ENCODE results near the gene ASB14.
A peak's percentile ranks its signal among the peaks of the same experiment; 100 is the strongest.

ASB14 gene

DNA sequence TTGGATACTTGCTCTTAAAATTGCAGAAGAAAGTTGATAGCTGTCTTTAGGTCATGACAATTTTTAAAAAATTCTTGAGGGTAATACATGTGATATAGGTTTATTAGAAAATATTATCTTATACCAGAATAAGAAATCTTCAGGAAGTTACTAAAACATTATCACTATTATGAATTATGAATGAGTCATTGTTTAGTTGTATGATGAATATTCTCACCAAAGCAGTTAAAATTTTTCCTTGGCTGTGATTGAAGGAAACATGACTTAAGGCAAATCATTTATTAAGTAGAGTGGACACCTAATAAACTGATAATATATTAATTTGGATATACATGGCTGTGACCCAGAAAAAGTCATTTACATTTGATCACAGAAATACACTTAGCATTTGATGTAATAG, 34.8 kb downstream of the ASB14 start:
- DNase-seq, result no peak

DNA sequence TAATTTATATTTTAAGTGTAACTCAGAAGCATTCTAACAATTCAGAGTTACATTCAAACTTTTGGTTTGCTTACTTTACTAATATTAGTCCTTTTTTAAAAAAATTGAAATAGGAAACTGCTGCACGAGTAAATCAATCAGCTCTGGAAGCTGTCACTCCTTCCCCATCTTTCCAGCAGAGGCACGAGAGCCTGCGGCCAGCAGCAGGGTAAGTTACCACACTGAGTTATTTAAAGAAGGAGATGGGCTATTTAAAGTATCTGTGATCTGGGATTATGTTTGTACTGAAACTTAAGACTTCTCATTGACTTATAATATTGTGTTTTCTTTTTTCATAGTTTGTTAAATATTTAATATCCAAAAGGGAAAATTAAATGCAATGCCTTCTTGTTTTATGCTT, 35.6 kb downstream of the ASB14 start:
- DNase-seq, result no peak

DNA sequence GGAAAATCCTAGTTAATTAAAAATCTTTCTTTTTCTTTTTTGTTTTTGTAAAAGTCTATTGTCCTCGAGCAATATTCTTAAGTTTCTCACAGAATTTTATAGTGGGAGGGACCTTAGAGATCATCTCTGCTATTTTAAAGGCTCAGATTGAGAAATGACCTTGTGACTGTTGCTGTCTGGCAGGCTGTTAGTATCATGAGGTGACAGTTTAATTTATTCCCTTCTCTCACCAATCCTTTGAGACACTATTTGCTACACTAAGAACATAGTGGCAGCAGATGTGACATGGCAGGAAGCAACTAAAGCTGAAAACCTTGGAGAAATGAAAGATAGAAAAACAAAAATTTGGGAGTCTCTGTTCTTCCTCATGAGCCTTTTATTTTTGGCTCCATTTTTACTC, 40.1 kb downstream of the ASB14 start:
- no peak for DNase-seq

DNA sequence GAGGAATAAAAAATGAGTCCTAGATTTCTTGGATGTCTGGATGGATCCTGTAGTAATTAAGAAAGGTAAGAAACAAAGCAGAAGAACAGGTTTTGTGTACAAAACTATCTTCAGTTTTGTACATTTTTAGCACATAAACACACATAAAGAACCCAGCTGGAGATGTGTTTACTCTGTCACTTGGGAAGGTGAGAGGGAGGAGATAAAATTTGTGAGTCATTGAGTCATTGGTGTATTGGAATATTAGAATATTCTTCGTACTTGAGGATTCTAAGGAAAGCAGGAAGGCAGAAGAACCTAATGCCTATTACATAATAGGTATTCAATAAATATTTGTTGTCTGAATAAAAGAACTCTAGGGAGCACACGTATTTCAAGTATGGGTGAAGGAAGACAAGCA, 47.5 kb downstream of the ASB14 start:
- DNase-seq, result no peak

DNA sequence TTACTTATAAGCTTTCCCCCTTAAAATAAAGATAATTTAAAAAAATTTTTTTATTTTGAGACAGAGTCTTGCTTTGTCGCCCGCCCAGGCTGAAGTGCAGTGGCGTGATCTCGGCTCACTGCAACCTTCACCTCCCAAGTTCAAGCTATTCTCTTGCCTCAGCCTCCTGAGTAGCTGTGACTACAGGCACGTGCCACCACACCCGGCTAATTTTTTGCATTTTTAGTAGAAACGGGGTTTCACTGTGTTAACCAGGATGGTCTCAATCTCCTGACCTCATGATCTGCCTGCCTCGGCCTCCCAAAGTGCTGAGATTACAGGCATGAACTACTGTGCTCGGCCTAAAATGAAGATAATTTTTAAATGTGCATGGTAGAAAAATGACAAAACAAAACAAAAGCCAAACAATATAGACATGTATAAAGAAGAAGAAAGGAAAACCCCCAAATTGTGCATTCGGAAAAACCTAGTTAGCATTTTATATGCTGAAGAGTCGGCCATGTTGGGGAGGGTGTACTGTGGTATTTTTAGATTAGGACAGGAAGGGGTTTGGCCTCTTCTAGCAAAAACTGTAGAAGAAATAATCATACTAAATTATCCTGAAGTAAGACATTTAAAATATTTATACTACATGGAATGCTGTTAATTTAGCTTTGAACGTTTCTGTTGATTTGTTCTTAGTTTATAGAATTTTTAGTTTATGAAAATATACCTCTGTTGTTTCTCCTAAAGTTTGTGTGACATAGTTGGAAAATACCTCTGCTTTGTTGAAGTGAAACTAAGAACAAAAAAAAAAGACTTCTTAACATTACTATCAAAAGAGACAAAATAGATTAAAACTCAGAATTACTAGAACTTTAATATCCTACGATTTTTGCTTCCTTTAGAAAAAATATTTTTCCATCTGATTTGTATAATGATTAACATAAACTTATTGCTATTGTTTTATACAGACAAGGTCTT, 57.6 kb downstream of the ASB14 start:
- no peak for DNase-seq

DNA sequence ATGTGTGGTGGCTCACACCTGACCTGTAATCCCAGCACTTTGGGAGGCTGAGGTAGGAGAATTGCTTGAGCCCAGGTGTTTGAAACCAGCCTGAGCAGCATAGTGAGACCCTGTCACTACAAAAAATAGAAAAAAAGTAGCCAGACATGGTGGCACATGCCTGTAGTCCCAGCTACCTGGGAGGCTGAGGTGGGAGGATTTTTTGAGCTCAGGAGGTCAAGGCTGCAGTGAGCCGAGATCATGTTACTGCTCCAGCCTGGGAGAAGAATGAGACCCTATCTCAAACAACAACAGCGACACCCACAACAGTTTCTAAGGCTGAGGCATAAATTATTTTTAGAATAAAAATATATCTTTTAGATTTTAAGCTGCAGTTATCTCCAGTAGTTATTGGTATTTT, 58.7 kb downstream of the ASB14 start:
- no peak for DNase-seq

DNA sequence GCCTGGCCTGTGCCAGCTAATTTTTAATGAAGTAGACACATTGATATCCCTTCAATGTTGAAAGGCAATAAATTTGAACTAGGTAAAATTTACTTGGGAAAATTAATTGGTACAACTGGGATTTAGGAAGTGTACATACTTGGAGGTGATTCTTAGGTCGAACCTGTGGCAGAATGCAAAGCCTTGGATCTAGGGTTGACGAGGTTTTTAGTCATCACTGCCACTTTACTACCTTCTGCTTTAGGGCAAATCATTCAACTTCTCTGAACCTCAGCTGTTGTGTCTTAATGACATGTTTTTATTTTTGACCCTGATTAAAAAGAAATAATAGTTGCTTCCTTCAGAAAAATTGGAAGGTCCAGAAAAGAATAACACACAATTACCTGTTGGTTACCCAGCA, 62.5 kb downstream of the ASB14 start:
- DNase-seq, result no peak

DNA sequence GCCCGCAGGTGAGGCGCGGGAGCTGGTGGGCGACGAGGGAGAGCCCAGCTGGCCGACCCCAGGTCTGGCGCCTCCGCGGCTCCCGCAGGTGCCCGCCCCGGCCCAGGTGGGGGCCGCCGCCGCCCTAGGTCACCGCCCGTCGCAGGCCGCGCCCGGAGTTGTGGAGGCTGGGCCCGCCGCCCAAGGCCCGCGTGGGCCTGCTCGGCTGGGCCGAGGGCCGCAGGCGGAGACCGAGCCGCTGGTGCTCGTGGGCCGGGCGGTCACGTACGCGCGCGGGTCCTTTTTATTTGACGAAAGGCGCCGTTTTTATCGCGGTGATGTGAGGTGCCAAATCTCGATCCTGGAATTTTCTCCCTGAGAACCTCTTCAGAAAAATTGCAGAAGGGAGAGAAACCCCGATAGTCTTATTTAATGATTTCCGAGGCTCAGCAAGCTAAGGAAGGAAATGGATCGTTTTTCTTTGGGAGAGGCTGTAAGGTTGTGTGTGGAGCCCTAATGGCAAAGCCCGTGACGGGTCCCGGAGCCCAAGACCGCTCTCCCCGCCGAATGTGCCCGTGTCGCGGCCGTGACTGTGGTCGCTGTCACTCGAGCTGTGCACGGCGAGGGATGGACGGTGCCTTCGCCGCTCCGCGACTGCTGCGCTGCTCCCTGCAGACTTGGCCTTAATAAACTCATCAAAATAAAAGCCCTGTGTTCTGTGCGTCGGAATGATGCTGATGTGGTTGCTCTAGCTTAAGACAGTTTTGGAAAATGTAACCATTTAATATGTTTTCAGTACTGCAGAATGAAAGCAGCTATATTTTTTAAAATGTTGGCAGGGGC, 64.3 kb downstream of the ASB14 start:
- DNase-seq, result peak; percentile 60

DNA sequence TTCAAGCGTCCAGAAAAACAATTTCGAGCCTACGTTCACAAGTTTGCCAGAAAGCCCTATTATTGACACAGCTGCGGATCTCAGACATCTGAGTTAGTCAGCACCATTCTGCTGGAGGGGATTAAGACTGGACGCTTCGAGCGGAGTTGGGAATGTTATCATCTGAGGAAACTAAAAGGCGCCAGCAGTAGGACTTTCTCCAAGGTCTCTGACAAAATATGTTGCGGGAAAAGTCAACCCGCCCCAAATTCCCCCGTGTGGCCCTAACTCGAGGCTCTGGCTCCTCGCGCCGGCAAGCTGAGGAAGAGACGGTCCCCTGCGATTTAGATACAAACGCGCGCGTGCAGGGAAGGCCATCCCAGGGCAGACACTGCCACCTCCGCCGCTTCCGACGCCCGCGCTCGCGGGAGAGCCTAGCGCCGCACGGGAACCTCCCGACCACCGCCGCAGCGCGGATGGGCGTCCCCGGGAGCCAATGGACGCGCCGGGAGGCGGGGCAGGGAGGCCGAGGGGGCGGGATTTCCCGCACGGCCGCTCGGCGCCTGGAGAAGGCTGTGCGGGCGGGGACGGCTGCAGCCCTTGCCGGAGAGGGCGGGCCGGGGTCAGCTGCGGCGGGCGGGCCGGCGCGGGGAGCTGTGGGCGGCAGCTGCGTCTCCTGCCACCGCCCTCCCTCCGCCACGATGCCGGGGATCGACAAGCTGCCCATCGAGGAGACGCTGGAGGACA, 65.1 kb downstream of the ASB14 start, which contains the start of gene APPL1:
Gene APPL1 (plus strand): TSS at position 526 of the 726 bp plus-strand sequence. CDS start 155 bp downstream, at position 681.
- peak; percentile 91 for DNase-seq

DNA sequence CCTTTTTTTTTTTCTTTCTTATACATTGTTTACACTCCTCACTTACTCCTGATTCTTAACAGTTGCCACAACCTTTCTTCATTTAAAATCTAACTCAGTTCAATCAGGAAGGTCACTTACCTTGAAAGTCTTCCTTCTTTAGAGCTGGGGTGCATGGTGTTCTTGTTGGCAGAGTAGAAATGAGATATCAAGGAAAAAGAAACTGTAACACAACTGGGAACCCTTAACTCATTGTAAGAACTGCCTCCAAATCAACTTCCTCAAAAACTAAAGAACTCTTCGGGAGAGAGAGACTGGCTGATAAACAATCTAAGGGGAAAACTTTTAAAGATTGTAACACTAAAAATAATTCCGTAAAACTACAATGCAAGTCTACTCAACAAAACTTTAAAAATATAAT, 66.3 kb downstream of the ASB14 start:
- no peak for DNase-seq

DNA sequence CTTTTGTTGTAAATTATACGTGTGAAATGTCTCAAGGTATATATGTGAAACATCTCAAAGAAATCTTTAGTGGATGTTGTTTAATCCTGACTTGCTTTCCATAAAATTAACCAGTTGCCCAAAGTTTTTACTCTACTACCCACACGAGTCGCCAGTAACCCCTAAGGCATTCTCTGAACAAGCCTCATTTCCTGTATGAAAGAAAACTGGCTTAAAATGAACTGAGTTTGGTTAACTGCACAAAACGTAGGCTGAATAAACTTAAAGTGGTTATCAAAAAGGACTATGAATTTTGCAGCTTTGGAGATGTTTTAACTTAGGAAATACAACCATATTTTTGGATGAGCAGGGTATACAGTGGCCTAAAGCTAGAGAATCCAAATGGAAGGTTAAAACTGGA, 67.6 kb downstream of the ASB14 start:
- DNase-seq, result no peak

DNA sequence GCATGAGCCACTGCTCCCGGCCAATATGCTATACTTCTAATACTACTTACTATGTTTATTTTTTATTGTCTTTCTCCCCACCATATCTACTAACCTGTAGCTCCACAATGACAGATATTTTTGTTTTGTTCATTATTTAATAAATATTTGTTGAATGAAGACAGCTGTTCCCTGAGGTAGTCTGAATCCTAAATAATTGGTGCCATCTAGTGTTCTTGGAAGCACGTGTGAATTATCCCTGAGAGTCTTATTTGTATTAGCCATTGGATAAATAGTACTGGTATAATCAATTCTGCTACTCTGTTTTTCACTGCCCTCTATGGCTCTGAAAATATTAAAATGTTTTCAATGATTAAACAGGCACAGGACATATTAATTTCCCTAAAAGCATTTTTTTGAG, 70.6 kb downstream of the ASB14 start:
- DNase-seq, result no peak

Data from activated T-cell treated with anti-CD3 and anti-CD28 coated beads, Interleukin-2, amount 50 U/mL, for 1 hour (primary cell).